Aorta (tissue), 5 donors: ENCODE data around the gene NDUFV1. TPM values are rescaled to one million over a fixed set of nuclear protein-coding genes. Genes with fewer than 3 reads are reported as not detected.
"Not testable (repeated sequence)": the region's sequence is repeated elsewhere in the genome, so short reads cannot be mapped to it uniquely, and the experiment has no call there.

Source experiments
- ATAC-seq: fragments of 200-7000 bp; cut with Tn5 transposase; one replicate; pipeline ENCODE4 v1.9.1; 2022; ENCODE audit warnings: moderate library complexity; ENCODE audit not compliant: low FRiP score
- DNase-seq, 2 donors: peaks; one replicate each; pipeline ENCODE4 v3.0.0-alpha.2; 2020
- H3K27ac ChIP-seq, 2 donors: one replicate each; pipeline ENCODE4 v1.5.1; 2013; ENCODE audit warnings: low read length in 2 of 2, mild to moderate bottlenecking in 2 of 2, moderate library complexity in 2 of 2, control low read depth in 1 of 2, inconsistent platforms in 1 of 2, low read depth in 1 of 2
- H3K27me3 ChIP-seq, 2 donors: one replicate each; pipeline ENCODE4 v1.6.1; 2013; ENCODE audit warnings: control low read depth in 1 of 2, low read length in 1 of 2, mild to moderate bottlenecking in 1 of 2, moderate library complexity in 1 of 2; ENCODE audit not compliant: insufficient read depth in 2 of 2, control insufficient read depth in 1 of 2
- H3K36me3 ChIP-seq, 2 donors: one replicate each; pipeline ENCODE4 v1.6.1; 2013; ENCODE audit warnings: control low read depth in 1 of 2, low read length in 1 of 2, mild to moderate bottlenecking in 1 of 2; ENCODE audit not compliant: insufficient read depth in 2 of 2, control insufficient read depth in 1 of 2
- H3K4me1 ChIP-seq, 2 donors: one replicate each; pipeline ENCODE4 v1.6.1; 2013; ENCODE audit warnings: low read length in 2 of 2, control low read depth in 1 of 2, mild to moderate bottlenecking in 1 of 2, moderate library complexity in 1 of 2; ENCODE audit not compliant: insufficient read depth in 2 of 2, control insufficient read depth in 1 of 2
- H3K4me3 ChIP-seq, 2 donors: one replicate each; pipeline ENCODE4 v1.5.1; 2013; ENCODE audit warnings: low read length in 2 of 2, control low read depth in 1 of 2, mild to moderate bottlenecking in 1 of 2
- H3K9me3 ChIP-seq: one replicate; pipeline ENCODE4 v1.6.1; 2013; ENCODE audit warnings: mild to moderate bottlenecking, low read length; ENCODE audit not compliant: control insufficient read depth
- WGBS, 2 donors: extraction: QIAGEN DNeasy Blood & Tissue Kit; methylation state at CpG; one replicate each; pipeline ENCODE4 v1.1.7; 2013; 5-methylcytosine and 5-hydroxymethylcytosine counted together
- intact Hi-C, 2 donors: fragments of 100-400 bp; cut with DNase I; formaldehyde crosslinking; loops; one replicate each; pipeline versions ENCODE4 v1.14.2 to v1.15.0; 2022
- long read RNA-seq, 2 donors: library from polyadenylated mRNA; unstranded; transcript quantifications; one replicate each; pipeline ENCODE4 v2.0.0, GENCODE V29; 2020 to 2021
- polyA plus RNA-seq, 2 donors: library from polyadenylated mRNA; stranded (reverse); fragments of 200-250 nt; gene quantifications; one replicate each; pipeline ENCODE4 v1.2.3, GENCODE V29; 2013
- total RNA-seq, 2 donors: library from RNA; stranded (reverse); fragmentation: NEBNext Ultra II Directional; extraction: Animal tissue kit (Norgen Biotek cat#: 25700); gene quantifications; one replicate each; pipeline ENCODE4 v1.2.1, GENCODE V29; 2021
- donor health status: healthy with polysubstance abuse.
- donor health status: Bipolar disorder and iron deficiency.
- donor health status: DM: no; HTN: no; CAD: no.
- donor health status: DM: no; HTN: no; CAD: no.
- donor health status: DM: yes; HTN: yes; CAD: no.

Gene NDUFV1
- total RNA-seq (100 to 1,000 TPM; 113 to 123 TPM), polyA plus RNA-seq (100 to 1,000 TPM; 104 to 295 TPM)
- long read RNA-seq, donor 1, transcript NDUFV1-201 (10 exons, 1,596 nt), result major isoform, 452 of 542 reads
- long read RNA-seq, donor 1, partial matches to known transcripts, result 22 of 542 reads
- long read RNA-seq, donor 1, other reads (novel, unspliced or antisense), result 58 of 542 reads
- long read RNA-seq, donor 2, transcript NDUFV1-201 (10 exons, 1,596 nt), result major isoform, 28 of 53 reads
- long read RNA-seq, donor 2, partial matches to known transcripts, result 14 of 53 reads
- long read RNA-seq, donor 2, other reads (novel, unspliced or antisense), result 8 of 53 reads

GRCh38 chr11:67606492-67607295 lies at the start of gene NDUFV1:
TSS of gene NDUFV1 (plus strand) at chr11:67606936. CDS start at chr11:67607005, 69 bp downstream.
- DNase-seq, result peak; percentile 99
- peak; percentile 97 for ATAC-seq
- WGBS, 2 donors, result 0 to 1% methylated on average over 64 to 69 of the region's 69 CpGs
- Histone ChIP-seq H3K27ac (peak within 1 kb of the TSS; percentile 15 to 45), H3K9me3 (no peaks in the 10 kb centered on the region), H3K4me1 (no peaks in the 10 kb centered on the region), H3K36me3 (no peaks in the 10 kb centered on the region), H3K4me3 (peak within 1 kb of the TSS; percentile 52 to 80), H3K27me3 (no peaks in the 10 kb centered on the region)
- intact Hi-C loops, result no loop called here

GRCh38 chr11:67558084-67558772 lies 48.5 kb upstream of the NDUFV1 start:
- DNase-seq (peak; percentile 82 to 90), ATAC-seq (peak; percentile 70)
- no peaks in the 10 kb centered on the region for H3K36me3 ChIP-seq
- H3K9me3 ChIP-seq, result no peaks in the 10 kb centered on the region
- 2 to 5% methylated on average over 19 of the region's 19 CpGs for WGBS, 2 donors
- H3K27me3 ChIP-seq, result no peaks in the 10 kb centered on the region
- intact Hi-C loops, result loop anchor here (1.0 to 5.0 kb wide), 2 partner anchors 25 to 51 kb away; partner anchors contain the start of genes CDK2AP2 (in 1 of the 2), GSTP1 (in 1 of the 2) and PITPNM1 (in 1 of the 2)
- H3K27ac ChIP-seq, result peak overlapping the region; percentile 52 to 90
- peak overlapping the region in 1 of 2 donors; percentile 18 for H3K4me3 ChIP-seq
- peaks cover 0 to 3% of the 10 kb centered on the region in 2 donors for H3K4me1 ChIP-seq

- Histone ChIP-seq H3K9me3 (no peaks in the 10 kb centered on the region), H3K27me3 (no peaks in the 10 kb centered on the region), H3K36me3 (no peaks in the 10 kb centered on the region), H3K4me1 (peaks cover 2 to 3% of the 10 kb centered on the region in 2 donors), H3K4me3 (no peak overlapping the region), H3K27ac (peak overlapping the region in 1 of 2 donors; percentile 12)
- WGBS, 2 donors, result 84 to 85% methylated on average over 10 of the region's 10 CpGs
- intact Hi-C loops, result loop anchor here in 1 of 2 donors (5.0 kb wide), 1 partner anchor 55 kb away; the partner anchor contains the start of genes CDK2AP2 and PITPNM1
- ATAC-seq (no peak), DNase-seq (no peak)
Measured at GRCh38 chr11:67561971-67562619, 44.6 kb upstream of the NDUFV1 start.

GRCh38 chr11:67562963-67563704 lies 43.6 kb upstream of the NDUFV1 start:
- Histone ChIP-seq H3K36me3 (no peaks in the 10 kb centered on the region), H3K9me3 (no peaks in the 10 kb centered on the region), H3K27ac (peak overlapping the region in 1 of 2 donors; percentile 59), H3K4me3 (no peak overlapping the region), H3K4me1 (peaks cover 2 to 3% of the 10 kb centered on the region in 2 donors), H3K27me3 (no peaks in the 10 kb centered on the region)
- ATAC-seq (no peak), DNase-seq (no peak)
- WGBS, 2 donors, result 27 to 35% methylated on average over 10 of the region's 10 CpGs
- intact Hi-C loops, result loop anchor here in 1 of 2 donors (5.0 kb wide), 1 partner anchor 56 kb away; the partner anchor contains the start of genes CDK2AP2 and PITPNM1

- not testable (repeated sequence) for H3K4me1 ChIP-seq, H3K4me3 ChIP-seq, H3K9me3 ChIP-seq, ATAC-seq, H3K27me3 ChIP-seq, H3K36me3 ChIP-seq
- peak; percentile 67 to 82 for DNase-seq
- intact Hi-C loops, result loop anchor here in 1 of 2 donors (5.0 kb wide), 1 partner anchor 56 kb away; the partner anchor contains the start of genes CDK2AP2 and PITPNM1
- peak overlapping the region in 1 of 2 donors; percentile 35 for H3K27ac ChIP-seq
- 20 to 28% methylated on average over 11 of the region's 11 CpGs for WGBS, 2 donors
Measured at GRCh38 chr11:67563705-67564114, 43.0 kb upstream of the NDUFV1 start.

GRCh38 chr11:67564230-67564629 lies 42.5 kb upstream of the NDUFV1 start:
- DNase-seq, result no peak
- Histone ChIP-seq H3K36me3 (no peaks in the 10 kb centered on the region), H3K27ac (no peak overlapping the region), H3K4me3 (no peak overlapping the region), H3K9me3 (no peaks in the 10 kb centered on the region), H3K27me3 (no peaks in the 10 kb centered on the region), H3K4me1 (peaks cover 1 to 2% of the 10 kb centered on the region in 2 donors)
- 88 to 96% methylated on average over 4 of the region's 4 CpGs for WGBS, 2 donors
- no peak for ATAC-seq
- intact Hi-C loops, result loop anchor here in 1 of 2 donors (5.0 kb wide), 1 partner anchor 57 kb away; the partner anchor contains the start of genes CDK2AP2 and PITPNM1

GRCh38 chr11:67571443-67571842 lies 35.3 kb upstream of the NDUFV1 start:
- no peaks in the 10 kb centered on the region for H3K9me3 ChIP-seq
- no peaks in the 10 kb centered on the region for H3K4me1 ChIP-seq
- no peak for DNase-seq
- H3K27ac ChIP-seq, result no peak overlapping the region
- intact Hi-C loops, result no loop called here
- ATAC-seq, result no peak
- no peaks in the 10 kb centered on the region for H3K27me3 ChIP-seq
- H3K4me3 ChIP-seq, result no peak overlapping the region
- H3K36me3 ChIP-seq, result no peaks in the 10 kb centered on the region
- 62 to 64% methylated on average over 6 of the region's 6 CpGs for WGBS, 2 donors
